Measurements from ENCODE around the gene PKNOX2. TPM values are rescaled to one million over a fixed set of nuclear protein-coding genes. Genes with fewer than 3 reads are reported as not detected.

PKNOX2 gene
- total RNA-seq, 1 experiment from 2014 or later: 3.7 TPM

DNA sequence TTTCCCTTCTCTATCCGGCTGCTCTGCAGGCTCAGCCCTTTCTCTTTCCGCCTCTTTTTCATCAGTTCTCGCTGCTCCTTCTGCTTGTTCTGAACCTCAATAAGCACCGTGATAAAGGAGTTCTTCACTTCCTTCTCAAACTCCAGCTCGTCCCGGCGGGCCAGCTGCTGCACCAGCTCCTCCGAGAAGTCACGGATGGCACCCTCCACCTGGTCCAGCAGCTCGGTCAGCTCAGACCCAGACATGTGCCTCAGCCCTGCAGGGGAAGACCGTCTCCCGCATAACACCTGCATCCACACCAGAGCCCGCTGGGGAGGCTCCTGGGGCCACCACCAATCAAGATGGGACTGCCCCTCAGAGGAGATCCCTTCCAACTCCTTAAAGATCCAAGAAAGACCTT, 291.3 kb downstream of the PKNOX2 start:
- ChIA-PET CTCF (interaction anchor here (1.4 kb wide), 1 partner anchor 110 kb away, joined by 4 read pairs; no protein-coding TSS in a partner anchor), POLR2A (no interaction called here)
- Mint-ChIP-seq H3K27ac (peak overlapping the region; percentile 25; the same call in 1 of the 2 replicates), H3K9me3 (no peaks in the 10 kb centered on the region), H3K4me3 (no peak overlapping the region), H3K4me1 (peaks cover 32% of the 10 kb centered on the region), H3K36me3 (no peaks in the 10 kb centered on the region), H3K27me3 (ENCODE audit: low read depth) (no peaks in the 10 kb centered on the region)
- ATAC-seq (no peak), DNase-seq (ENCODE audit: low spot score) (no peak)
- TF ChIP-seq ZNF396 (CRISPR knock-in tag; IDR thresholded peaks at IDR 0.05; ENCODE audit: borderline replicate concordance) (no peak), USF2 (CRISPR knock-in tag; IDR thresholded peaks at IDR 0.05) (no peak), SP1 (CRISPR knock-in tag; conservative IDR thresholded peaks at IDR 0.05) (no peak)
- TF ChIP-seq, protein P1, sequence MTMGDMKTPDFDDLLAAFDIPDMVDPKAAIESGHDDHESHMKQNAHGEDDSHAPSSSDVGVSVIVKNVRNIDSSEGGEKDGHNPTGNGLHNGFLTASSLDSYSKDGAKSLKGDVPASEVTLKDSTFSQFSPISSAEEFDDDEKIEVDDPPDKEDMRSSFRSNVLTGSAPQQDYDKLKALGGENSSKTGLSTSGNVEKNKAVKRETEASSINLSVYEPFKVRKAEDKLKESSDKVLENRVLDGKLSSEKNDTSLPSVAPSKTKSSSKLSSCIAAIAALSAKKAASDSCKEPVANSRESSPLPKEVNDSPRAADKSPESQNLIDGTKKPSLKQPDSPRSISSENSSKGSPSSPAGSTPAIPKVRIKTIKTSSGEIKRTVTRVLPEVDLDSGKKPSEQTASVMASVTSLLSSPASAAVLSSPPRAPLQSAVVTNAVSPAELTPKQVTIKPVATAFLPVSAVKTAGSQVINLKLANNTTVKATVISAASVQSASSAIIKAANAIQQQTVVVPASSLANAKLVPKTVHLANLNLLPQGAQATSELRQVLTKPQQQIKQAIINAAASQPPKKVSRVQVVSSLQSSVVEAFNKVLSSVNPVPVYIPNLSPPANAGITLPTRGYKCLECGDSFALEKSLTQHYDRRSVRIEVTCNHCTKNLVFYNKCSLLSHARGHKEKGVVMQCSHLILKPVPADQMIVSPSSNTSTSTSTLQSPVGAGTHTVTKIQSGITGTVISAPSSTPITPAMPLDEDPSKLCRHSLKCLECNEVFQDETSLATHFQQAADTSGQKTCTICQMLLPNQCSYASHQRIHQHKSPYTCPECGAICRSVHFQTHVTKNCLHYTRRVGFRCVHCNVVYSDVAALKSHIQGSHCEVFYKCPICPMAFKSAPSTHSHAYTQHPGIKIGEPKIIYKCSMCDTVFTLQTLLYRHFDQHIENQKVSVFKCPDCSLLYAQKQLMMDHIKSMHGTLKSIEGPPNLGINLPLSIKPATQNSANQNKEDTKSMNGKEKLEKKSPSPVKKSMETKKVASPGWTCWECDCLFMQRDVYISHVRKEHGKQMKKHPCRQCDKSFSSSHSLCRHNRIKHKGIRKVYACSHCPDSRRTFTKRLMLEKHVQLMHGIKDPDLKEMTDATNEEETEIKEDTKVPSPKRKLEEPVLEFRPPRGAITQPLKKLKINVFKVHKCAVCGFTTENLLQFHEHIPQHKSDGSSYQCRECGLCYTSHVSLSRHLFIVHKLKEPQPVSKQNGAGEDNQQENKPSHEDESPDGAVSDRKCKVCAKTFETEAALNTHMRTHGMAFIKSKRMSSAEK (CRISPR knock-in tag; IDR thresholded peaks at IDR 0.05; ENCODE audit: borderline replicate concordance): no peak
- TF ChIP-seq, protein P2, sequence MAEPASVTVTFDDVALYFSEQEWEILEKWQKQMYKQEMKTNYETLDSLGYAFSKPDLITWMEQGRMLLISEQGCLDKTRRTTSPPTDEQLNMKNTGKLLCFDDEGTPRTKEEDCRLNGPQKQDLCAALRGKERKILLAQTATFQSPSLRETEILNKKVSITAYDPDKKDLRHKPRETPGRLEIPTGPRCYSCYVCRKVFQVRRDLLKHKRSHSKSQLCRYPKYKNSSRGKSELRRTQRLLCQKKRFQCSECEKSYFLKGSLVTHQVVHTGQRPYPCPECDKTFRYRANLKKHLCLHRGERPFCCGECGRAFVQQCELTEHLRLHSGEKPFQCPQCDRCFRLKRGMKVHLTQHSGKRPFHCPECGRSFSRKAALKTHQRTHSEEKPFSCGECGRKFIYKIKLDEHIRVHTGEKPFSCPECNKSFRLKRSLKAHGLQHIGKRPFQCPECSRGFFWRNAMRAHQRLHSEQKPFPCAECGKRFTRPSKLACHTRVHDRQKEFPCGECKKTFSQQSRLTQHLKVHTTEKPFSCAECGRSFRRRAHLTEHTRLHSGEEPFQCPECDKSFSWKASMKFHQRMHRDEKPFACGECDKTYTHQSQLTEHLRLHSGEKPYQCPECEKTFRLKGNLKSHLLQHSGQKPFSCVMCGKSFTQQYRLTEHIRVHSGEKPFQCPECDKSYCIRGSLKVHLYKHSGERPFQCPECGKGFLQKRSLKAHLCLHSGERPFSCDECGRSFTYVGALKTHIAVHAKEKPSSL (CRISPR knock-in tag; conservative IDR thresholded peaks at IDR 0.05): no peak

DNA sequence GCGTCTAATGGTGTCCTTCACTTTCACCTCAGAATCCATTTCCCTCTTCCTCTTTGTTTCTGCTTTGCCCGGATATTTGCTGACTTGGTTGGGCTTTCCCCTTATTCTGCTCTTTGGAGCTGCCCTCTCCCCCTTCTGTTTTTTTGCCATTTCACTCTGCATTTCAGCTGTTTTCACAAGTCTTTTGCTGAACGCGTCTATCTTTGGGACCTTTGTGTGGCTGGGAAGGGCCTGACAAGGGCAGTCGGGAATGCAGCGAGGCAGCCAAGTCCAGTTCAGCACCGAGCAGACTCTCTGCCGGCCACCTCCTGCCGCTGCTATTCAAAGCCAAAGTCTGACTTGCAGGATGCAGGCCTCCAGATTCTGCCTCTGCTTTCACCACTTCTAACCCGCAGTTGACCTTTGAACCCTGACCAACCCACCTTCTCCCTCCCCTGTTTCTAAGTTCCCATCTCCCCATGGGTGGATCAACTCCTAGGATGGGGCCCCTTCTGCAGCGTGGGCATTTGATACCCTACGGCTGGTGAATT, 293.3 kb downstream of the PKNOX2 start:
- no peaks in the 10 kb centered on the region for H3K9me3 Mint-ChIP-seq
- H3K4me3 Mint-ChIP-seq: no peak overlapping the region
- ATAC-seq (peak; percentile 58), DNase-seq (ENCODE audit: low spot score) (no peak)
- H3K27ac Mint-ChIP-seq: peak overlapping the region; percentile 89; the same call in 1 of the 2 replicates
- POLR2A ChIA-PET: no interaction called here
- H3K36me3 Mint-ChIP-seq: no peaks in the 10 kb centered on the region
- no peaks in the 10 kb centered on the region for H3K27me3 Mint-ChIP-seq (ENCODE audit: low read depth)
- peaks cover 14% of the 10 kb centered on the region for H3K4me1 Mint-ChIP-seq
- CTCF ChIA-PET: no interaction called here
- TF ChIP-seq NFYB (CRISPR knock-in tag; conservative IDR thresholded peaks at IDR 0.05; ENCODE audit: low read depth): no peak
- TF ChIP-seq ATF3 (CRISPR knock-in tag; conservative IDR thresholded peaks at IDR 0.05): no peak
- no peak for TF ChIP-seq ESRRA (CRISPR knock-in tag; IDR thresholded peaks at IDR 0.05; ENCODE audit: borderline replicate concordance)
- 0 out of 2 replicates have a peak, but pooled peaks have one; percentile 43 for TF ChIP-seq NR2C2 (CRISPR knock-in tag; IDR thresholded peaks at IDR 0.05)
- TF ChIP-seq ZNF121 (CRISPR knock-in tag; IDR thresholded peaks at IDR 0.05): no peak
- no peak for TF ChIP-seq SOX15 (CRISPR knock-in tag; IDR thresholded peaks at IDR 0.05)
- TF ChIP-seq, protein P3, sequence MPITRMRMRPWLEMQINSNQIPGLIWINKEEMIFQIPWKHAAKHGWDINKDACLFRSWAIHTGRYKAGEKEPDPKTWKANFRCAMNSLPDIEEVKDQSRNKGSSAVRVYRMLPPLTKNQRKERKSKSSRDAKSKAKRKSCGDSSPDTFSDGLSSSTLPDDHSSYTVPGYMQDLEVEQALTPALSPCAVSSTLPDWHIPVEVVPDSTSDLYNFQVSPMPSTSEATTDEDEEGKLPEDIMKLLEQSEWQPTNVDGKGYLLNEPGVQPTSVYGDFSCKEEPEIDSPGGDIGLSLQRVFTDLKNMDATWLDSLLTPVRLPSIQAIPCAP (CRISPR knock-in tag; IDR thresholded peaks at IDR 0.05): no peak

- Mint-ChIP-seq H3K27ac (no peak overlapping the region), H3K4me1 (peaks cover 29% of the 10 kb centered on the region), H3K27me3 (ENCODE audit: low read depth) (no peaks in the 10 kb centered on the region), H3K9me3 (no peaks in the 10 kb centered on the region), H3K36me3 (no peaks in the 10 kb centered on the region), H3K4me3 (no peak overlapping the region)
- ATAC-seq: no peak
- CTCF ChIA-PET: interaction anchor here (2.6 kb wide), 1 partner anchor 9 kb away, joined by 8 read pairs; no protein-coding TSS in a partner anchor
- no peak for DNase-seq (ENCODE audit: low spot score)
- POLR2A ChIA-PET: no interaction called here
- TF ChIP-seq NFE2L1 (CRISPR knock-in tag; IDR thresholded peaks at IDR 0.05) (no peak), KAT7 (CRISPR knock-in tag; IDR thresholded peaks at IDR 0.05; ENCODE audit: borderline replicate concordance) (no peak), TCF7 (CRISPR knock-in tag; IDR thresholded peaks at IDR 0.05; ENCODE audit: low read depth) (no peak), NR1H2 (CRISPR knock-in tag; IDR thresholded peaks at IDR 0.05) (no peak), TEAD4 (CRISPR knock-in tag; IDR thresholded peaks at IDR 0.05) (no peak), GABPB1 (CRISPR knock-in tag; IDR thresholded peaks at IDR 0.05) (no peak)
- TF ChIP-seq, protein P4, sequence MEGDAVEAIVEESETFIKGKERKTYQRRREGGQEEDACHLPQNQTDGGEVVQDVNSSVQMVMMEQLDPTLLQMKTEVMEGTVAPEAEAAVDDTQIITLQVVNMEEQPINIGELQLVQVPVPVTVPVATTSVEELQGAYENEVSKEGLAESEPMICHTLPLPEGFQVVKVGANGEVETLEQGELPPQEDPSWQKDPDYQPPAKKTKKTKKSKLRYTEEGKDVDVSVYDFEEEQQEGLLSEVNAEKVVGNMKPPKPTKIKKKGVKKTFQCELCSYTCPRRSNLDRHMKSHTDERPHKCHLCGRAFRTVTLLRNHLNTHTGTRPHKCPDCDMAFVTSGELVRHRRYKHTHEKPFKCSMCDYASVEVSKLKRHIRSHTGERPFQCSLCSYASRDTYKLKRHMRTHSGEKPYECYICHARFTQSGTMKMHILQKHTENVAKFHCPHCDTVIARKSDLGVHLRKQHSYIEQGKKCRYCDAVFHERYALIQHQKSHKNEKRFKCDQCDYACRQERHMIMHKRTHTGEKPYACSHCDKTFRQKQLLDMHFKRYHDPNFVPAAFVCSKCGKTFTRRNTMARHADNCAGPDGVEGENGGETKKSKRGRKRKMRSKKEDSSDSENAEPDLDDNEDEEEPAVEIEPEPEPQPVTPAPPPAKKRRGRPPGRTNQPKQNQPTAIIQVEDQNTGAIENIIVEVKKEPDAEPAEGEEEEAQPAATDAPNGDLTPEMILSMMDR (IDR thresholded peaks at IDR 0.05): no peak
- TF ChIP-seq, protein P5, sequence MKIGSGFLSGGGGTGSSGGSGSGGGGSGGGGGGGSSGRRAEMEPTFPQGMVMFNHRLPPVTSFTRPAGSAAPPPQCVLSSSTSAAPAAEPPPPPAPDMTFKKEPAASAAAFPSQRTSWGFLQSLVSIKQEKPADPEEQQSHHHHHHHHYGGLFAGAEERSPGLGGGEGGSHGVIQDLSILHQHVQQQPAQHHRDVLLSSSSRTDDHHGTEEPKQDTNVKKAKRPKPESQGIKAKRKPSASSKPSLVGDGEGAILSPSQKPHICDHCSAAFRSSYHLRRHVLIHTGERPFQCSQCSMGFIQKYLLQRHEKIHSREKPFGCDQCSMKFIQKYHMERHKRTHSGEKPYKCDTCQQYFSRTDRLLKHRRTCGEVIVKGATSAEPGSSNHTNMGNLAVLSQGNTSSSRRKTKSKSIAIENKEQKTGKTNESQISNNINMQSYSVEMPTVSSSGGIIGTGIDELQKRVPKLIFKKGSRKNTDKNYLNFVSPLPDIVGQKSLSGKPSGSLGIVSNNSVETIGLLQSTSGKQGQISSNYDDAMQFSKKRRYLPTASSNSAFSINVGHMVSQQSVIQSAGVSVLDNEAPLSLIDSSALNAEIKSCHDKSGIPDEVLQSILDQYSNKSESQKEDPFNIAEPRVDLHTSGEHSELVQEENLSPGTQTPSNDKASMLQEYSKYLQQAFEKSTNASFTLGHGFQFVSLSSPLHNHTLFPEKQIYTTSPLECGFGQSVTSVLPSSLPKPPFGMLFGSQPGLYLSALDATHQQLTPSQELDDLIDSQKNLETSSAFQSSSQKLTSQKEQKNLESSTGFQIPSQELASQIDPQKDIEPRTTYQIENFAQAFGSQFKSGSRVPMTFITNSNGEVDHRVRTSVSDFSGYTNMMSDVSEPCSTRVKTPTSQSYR (CRISPR knock-in tag; IDR thresholded peaks at IDR 0.05): no peak
Measured at GRCh38 chr11:125460275-125460674, 295.7 kb downstream of the PKNOX2 start.

All from WTC11 (cell line).